Loucy (cell line): ENCODE measurements around the gene FKBP15.

ENCODE experiments used
- H2AFZ ChIP-seq: fragments of 200-600 bp; sonication (generic); 2 replicates; pipeline ENCODE4 v1.6.0; 2016; ENCODE audit warnings: antibody characterized with exemption, mild to moderate bottlenecking, low read length, moderate library complexity
- H3F3A ChIP-seq: fragments of 200-600 bp; 2 replicates; pipeline ENCODE4 v1.6.0; 2016; ENCODE audit warnings: antibody characterized with exemption, low read depth, mild to moderate bottlenecking
- H3K27me3 ChIP-seq: fragments of 200-600 bp; sonication (generic); 2 replicates; pipeline ENCODE4 v1.6.1; 2014; ENCODE audit warnings: low read length, mild to moderate bottlenecking; ENCODE audit not compliant: insufficient read depth, poor library complexity, severe bottlenecking
- H3K36me3 ChIP-seq: fragments of 200-600 bp; sonication (generic); 2 replicates; pipeline ENCODE4 v1.6.1; 2016; ENCODE audit warnings: low read length; ENCODE audit not compliant: insufficient read depth
- H3K4me1 ChIP-seq: fragments of 200-600 bp; sonication (generic); 2 replicates; pipeline ENCODE4 v1.5.1; 2014; ENCODE audit warnings: low read length, mild to moderate bottlenecking; ENCODE audit not compliant: insufficient read depth, poor library complexity, severe bottlenecking
- H3K4me2 ChIP-seq: fragments of 200-600 bp; sonication (generic); 2 replicates; pipeline ENCODE4 v1.6.0; 2014; ENCODE audit warnings: antibody characterized with exemption, low read length, low read depth, mild to moderate bottlenecking; ENCODE audit not compliant: poor library complexity, severe bottlenecking
- H3K4me3 ChIP-seq: fragments of 200-600 bp; sonication (generic); 2 replicates; pipeline ENCODE4 v1.5.1; 2014; ENCODE audit warnings: low read length, mild to moderate bottlenecking, mixed read lengths; ENCODE audit not compliant: poor library complexity, severe bottlenecking
- H3K79me2 ChIP-seq: fragments of 200-600 bp; sonication (generic); 2 replicates; pipeline ENCODE4 v1.6.1; 2014; ENCODE audit warnings: low read length; ENCODE audit not compliant: insufficient read depth
- H3K9ac ChIP-seq: fragments of 200-600 bp; sonication (generic); 2 replicates; pipeline ENCODE4 v1.6.0; 2014; ENCODE audit warnings: mild to moderate bottlenecking, low read depth, low read length, moderate library complexity; ENCODE audit not compliant: poor library complexity, severe bottlenecking
- H3K9me2 ChIP-seq: fragments of 200-600 bp; sonication (generic); replicated peaks from 2 replicates; pipeline ENCODE4 v1.6.1; 2016; ENCODE audit warnings: low read depth, low read length, mixed read lengths
- H3K9me3 ChIP-seq: fragments of 200-600 bp; sonication (generic); 2 replicates; pipeline ENCODE4 v1.6.1; 2014; ENCODE audit warnings: mild to moderate bottlenecking, antibody characterized with exemption, low read length, low read depth; ENCODE audit not compliant: insufficient read depth
- H4K20me1 ChIP-seq: fragments of 200-600 bp; sonication (generic); 2 replicates; pipeline ENCODE4 v1.6.0; 2014; ENCODE audit warnings: antibody characterized with exemption, low read length, mild to moderate bottlenecking; ENCODE audit not compliant: insufficient read depth, poor library complexity, severe bottlenecking
- EZH2phosphoT487 ChIP-seq: fragments of 200-600 bp; IDR thresholded peaks from 2 replicates; pipeline ENCODE4 v1.6.1; 2018; ENCODE audit warnings: antibody characterized with exemption, mild to moderate bottlenecking, moderate library complexity, borderline replicate concordance
- TF ChIP-seq, protein P1 (sequence below): fragments of 200-600 bp; sonication (generic); conservative IDR thresholded peaks from 2 replicates; pipeline ENCODE4 v1.5.1; 2014; ENCODE audit warnings: mild to moderate bottlenecking, antibody characterized with exemption, low read length

The FKBP15 gene

DNA sequence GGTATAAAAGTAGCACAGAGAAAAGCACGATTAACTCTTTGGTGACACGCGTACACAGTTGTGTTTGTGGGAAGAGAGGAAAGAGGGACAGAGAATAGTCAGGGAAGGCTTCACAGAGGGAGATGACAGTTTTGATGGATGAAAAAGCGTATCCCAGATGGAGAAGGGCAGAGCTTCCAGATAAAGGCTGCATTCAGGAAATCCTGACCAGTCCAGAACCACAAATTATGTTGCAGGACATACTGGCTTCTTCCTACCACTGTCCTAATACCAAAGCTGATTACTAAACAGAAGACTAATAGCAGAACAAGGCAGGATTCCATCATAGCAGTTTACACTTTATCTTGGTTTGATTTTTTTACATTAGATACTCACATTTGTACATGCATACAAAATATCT, 35.8 kb downstream of the FKBP15 start:
- H3K27me3 ChIP-seq = no peaks in the 10 kb centered on the region
- H3K9me3 ChIP-seq = no peaks in the 10 kb centered on the region
- no peaks in the 10 kb centered on the region for H4K20me1 ChIP-seq
- no peak overlapping the region for H3K4me2 ChIP-seq
- H3K79me2 ChIP-seq = no peaks in the 10 kb centered on the region
- no peaks in the 10 kb centered on the region for H3K4me1 ChIP-seq
- H2AFZ ChIP-seq = no peak overlapping the region
- H3K9ac ChIP-seq = no peak overlapping the region
- no peaks in the 10 kb centered on the region for H3K9me2 ChIP-seq
- peaks cover 94% of the 10 kb centered on the region; the same call in 1 of the 2 replicates for H3K36me3 ChIP-seq
- H3K4me3 ChIP-seq = no peak overlapping the region
- TF ChIP-seq, protein P1, sequence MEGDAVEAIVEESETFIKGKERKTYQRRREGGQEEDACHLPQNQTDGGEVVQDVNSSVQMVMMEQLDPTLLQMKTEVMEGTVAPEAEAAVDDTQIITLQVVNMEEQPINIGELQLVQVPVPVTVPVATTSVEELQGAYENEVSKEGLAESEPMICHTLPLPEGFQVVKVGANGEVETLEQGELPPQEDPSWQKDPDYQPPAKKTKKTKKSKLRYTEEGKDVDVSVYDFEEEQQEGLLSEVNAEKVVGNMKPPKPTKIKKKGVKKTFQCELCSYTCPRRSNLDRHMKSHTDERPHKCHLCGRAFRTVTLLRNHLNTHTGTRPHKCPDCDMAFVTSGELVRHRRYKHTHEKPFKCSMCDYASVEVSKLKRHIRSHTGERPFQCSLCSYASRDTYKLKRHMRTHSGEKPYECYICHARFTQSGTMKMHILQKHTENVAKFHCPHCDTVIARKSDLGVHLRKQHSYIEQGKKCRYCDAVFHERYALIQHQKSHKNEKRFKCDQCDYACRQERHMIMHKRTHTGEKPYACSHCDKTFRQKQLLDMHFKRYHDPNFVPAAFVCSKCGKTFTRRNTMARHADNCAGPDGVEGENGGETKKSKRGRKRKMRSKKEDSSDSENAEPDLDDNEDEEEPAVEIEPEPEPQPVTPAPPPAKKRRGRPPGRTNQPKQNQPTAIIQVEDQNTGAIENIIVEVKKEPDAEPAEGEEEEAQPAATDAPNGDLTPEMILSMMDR = no peak
- TF ChIP-seq EZH2phosphoT487 = no peak
- H3F3A ChIP-seq = no peaks in the 10 kb centered on the region

DNA sequence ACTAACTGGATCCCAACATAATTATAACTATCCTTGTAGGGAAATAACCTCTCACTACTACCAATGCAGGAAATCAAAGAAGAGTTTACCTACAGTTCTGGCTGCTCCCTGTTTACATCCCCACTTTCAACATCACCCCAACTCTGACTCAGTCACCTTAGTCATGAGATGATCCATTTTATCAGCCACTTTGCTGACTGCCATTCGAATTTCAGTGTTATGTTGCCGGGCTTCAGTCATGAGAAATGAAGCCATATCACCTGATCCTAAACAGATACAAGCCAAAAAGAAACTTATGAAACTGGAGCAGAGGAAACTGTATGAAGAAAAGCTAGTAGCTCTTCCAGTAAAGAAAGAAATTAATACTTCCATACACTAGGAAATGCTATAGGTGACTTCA, 36.5 kb downstream of the FKBP15 start:
- H3F3A ChIP-seq = no peaks in the 10 kb centered on the region
- no peak overlapping the region for H3K4me2 ChIP-seq
- no peak overlapping the region for H3K4me3 ChIP-seq
- H3K9me3 ChIP-seq = no peaks in the 10 kb centered on the region
- no peaks in the 10 kb centered on the region for H3K4me1 ChIP-seq
- no peaks in the 10 kb centered on the region for H3K27me3 ChIP-seq
- TF ChIP-seq EZH2phosphoT487 = no peak
- TF ChIP-seq, protein P1 = no peak
- H4K20me1 ChIP-seq = no peaks in the 10 kb centered on the region
- no peaks in the 10 kb centered on the region for H3K79me2 ChIP-seq
- H3K36me3 ChIP-seq = peaks cover 95% of the 10 kb centered on the region; the same call in 1 of the 2 replicates
- no peak overlapping the region for H2AFZ ChIP-seq
- H3K9me2 ChIP-seq = no peaks in the 10 kb centered on the region
- no peak overlapping the region for H3K9ac ChIP-seq

DNA sequence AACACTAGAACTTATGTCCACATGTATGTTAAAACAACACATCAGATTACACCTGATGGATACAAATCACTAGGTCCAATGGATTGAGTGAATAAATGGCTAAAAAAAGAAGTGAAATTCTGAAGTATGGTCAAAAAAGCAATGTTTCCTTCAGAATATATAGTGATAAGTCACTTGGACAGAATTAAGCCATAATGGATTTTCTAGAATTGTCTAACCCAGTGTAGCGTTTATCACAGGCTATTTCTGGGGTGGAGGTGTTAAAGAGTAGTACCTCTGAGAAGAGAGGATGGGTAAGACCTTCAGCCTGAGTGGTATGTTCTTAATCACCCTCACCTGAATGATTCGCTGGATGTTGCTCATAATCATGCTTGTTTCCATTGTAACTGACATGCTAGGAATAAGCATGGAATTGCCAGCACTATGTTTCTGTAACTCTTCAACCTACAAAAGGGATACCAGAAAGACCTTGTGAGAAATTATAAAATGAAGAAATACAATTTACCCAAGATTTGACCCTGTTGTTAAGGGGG, 37.1 kb downstream of the FKBP15 start:
- Histone ChIP-seq H3K4me1 (no peaks in the 10 kb centered on the region), H3K36me3 (peaks cover 96% of the 10 kb centered on the region; the same call in 1 of the 2 replicates), H3K4me3 (no peak overlapping the region), H3K4me2 (no peak overlapping the region), H3K9me3 (no peaks in the 10 kb centered on the region), H2AFZ (no peak overlapping the region), H3K79me2 (no peaks in the 10 kb centered on the region), H3K27me3 (no peaks in the 10 kb centered on the region), H4K20me1 (no peaks in the 10 kb centered on the region), H3F3A (no peaks in the 10 kb centered on the region), H3K9me2 (no peaks in the 10 kb centered on the region), H3K9ac (no peak overlapping the region)
- no peak for TF ChIP-seq EZH2phosphoT487
- TF ChIP-seq, protein P1 = no peak
